Ascending aorta (tissue), 2 donors: Measurements from ENCODE around the gene ATP10B. TPM values are rescaled to one million over a fixed set of nuclear protein-coding genes. Genes with fewer than 3 reads are reported as not detected.
"Not testable (repeated sequence)": the region's sequence is repeated elsewhere in the genome, so short reads cannot be mapped to it uniquely, and the experiment has no call there.

Source experiments
- DNase-seq, 2 donors: peaks; one replicate each; pipeline ENCODE4 v3.0.0-alpha.2; 2019; ENCODE audit warnings: low spot score in 2 of 2
- H3K27ac ChIP-seq, 2 donors: fragments of 200-600 bp; sonication (generic); one replicate each; pipeline ENCODE4 v1.5.1; 2016 to 2017; ENCODE audit warnings: mild to moderate bottlenecking in 1 of 2
- H3K27me3 ChIP-seq: fragments of 200-600 bp; sonication (generic); one replicate; pipeline ENCODE4 v1.5.1; 2017
- H3K36me3 ChIP-seq, 2 donors: fragments of 200-600 bp; sonication (generic); one replicate each; pipeline ENCODE4 v1.5.1; 2016
- H3K4me1 ChIP-seq, 2 donors: fragments of 200-600 bp; sonication (generic); one replicate each; pipeline ENCODE4 v1.5.1; 2016 to 2017; ENCODE audit warnings: mild to moderate bottlenecking in 1 of 2
- H3K4me3 ChIP-seq, 2 donors: fragments of 200-600 bp; sonication (generic); one replicate each; pipeline ENCODE4 v1.5.1; 2016 to 2017; ENCODE audit warnings: mild to moderate bottlenecking in 1 of 2
- H3K9me3 ChIP-seq, 2 donors: fragments of 200-600 bp; sonication (generic); one replicate each; pipeline ENCODE4 v1.5.1; 2016
- intact Hi-C: fragments of 100-400 bp; cut with DNase I; formaldehyde crosslinking; loops from one replicate; pipeline ENCODE4 v1.15.1; 2023
- total RNA-seq: library from RNA; depleted of rRNA; stranded (reverse); fragments of >200 nt; gene quantifications from one replicate; pipeline ENCODE4 v1.1.0, GENCODE V29; 2016
- TF ChIP-seq, protein P1 (sequence below), 3 experiments: fragments of 200-600 bp in 2 of 3; fragments of 450-650 bp in 1 of 3; sonication (generic) in 2 of 3; IDR thresholded peaks; one replicate each; pipeline ENCODE4 v1.5.1; 2016 to 2019; ENCODE audit warnings: antibody characterized with exemption in 3 of 3, mild to moderate bottlenecking in 1 of 3, moderate library complexity in 1 of 3

Gene ATP10B
- total RNA-seq, 1 donor from 2014 or later, result 0.43 TPM

DNA sequence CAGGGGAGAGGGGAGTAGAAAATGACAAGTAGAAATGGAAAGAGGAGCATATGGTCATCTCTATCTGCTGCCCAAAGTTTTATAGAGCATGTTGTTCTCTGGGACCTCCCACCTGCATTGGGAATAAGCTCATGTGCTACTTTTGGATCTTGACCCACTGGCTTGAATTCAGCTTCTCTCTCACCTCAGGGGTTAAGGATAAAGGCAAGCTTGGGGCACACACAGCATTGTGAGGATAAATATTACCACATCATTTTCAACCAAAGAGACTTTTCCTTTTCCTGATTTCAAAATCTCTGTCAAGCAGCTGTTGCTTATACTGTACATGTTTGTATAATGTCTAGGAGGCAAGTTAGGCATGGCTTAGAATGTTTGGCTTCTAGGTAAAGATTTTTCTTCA lies 16.6 kb downstream of the ATP10B start:
- H3K4me1 ChIP-seq, result no peaks in the 10 kb centered on the region
- TF ChIP-seq, protein P1, sequence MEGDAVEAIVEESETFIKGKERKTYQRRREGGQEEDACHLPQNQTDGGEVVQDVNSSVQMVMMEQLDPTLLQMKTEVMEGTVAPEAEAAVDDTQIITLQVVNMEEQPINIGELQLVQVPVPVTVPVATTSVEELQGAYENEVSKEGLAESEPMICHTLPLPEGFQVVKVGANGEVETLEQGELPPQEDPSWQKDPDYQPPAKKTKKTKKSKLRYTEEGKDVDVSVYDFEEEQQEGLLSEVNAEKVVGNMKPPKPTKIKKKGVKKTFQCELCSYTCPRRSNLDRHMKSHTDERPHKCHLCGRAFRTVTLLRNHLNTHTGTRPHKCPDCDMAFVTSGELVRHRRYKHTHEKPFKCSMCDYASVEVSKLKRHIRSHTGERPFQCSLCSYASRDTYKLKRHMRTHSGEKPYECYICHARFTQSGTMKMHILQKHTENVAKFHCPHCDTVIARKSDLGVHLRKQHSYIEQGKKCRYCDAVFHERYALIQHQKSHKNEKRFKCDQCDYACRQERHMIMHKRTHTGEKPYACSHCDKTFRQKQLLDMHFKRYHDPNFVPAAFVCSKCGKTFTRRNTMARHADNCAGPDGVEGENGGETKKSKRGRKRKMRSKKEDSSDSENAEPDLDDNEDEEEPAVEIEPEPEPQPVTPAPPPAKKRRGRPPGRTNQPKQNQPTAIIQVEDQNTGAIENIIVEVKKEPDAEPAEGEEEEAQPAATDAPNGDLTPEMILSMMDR (IDR thresholded peaks at IDR 0.05), result no peak
- H3K9me3 ChIP-seq, result no peaks in the 10 kb centered on the region
- no peaks in the 10 kb centered on the region for H3K36me3 ChIP-seq
- no peak for DNase-seq
- no peak overlapping the region for H3K4me3 ChIP-seq
- intact Hi-C loops, result no loop called here
- H3K27ac ChIP-seq, result no peak overlapping the region
- H3K27me3 ChIP-seq, result no peaks in the 10 kb centered on the region

DNA sequence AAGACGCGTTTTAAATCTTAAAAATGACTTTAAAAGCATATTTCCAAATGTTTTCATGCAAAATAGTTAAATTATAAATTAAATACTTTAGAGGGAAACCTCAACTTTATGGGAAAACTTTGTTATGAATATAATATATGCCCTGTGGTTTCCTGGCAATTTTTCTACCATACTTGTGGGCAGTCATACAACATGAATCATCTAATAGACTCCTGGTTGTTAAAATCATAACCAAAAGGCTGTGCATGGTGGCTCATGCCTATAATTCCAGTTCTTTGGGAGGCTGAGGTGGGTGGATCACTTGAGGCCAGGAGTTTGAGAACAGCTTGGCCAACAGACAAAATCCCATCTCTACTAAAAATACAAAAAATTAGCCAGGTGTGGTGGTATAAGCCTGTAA lies 18.2 kb downstream of the ATP10B start:
- no peaks in the 10 kb centered on the region for H3K4me1 ChIP-seq
- H3K36me3 ChIP-seq, result no peaks in the 10 kb centered on the region
- DNase-seq, result no peak
- TF ChIP-seq, protein P1 (IDR thresholded peaks at IDR 0.05), result no peak
- H3K27ac ChIP-seq, result no peak overlapping the region
- H3K4me3 ChIP-seq, result no peak overlapping the region
- no peaks in the 10 kb centered on the region for H3K9me3 ChIP-seq
- H3K27me3 ChIP-seq, result no peaks in the 10 kb centered on the region
- intact Hi-C loops, result no loop called here

DNA sequence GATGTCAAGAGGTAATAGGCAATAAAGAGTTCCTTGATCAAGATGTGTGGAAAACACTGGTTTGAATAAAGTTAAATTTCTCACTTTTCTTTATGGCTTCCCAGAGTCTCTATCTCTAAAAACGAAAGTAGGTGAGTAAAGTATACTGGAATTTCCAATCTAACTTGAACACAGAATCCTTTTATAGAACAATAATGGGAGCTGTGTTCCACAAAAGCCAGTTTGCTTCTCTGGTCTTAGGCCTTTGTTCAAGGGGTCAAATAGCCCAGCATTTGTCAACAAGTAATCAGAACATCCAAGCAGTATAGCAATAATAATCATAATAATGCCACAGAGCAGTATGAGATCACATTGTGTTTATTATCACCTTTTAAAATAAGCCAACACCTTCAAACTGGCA lies 20.2 kb downstream of the ATP10B start:
- no peaks in the 10 kb centered on the region for H3K36me3 ChIP-seq
- H3K4me3 ChIP-seq, result no peak overlapping the region
- no peaks in the 10 kb centered on the region for H3K4me1 ChIP-seq
- DNase-seq, result no peak
- intact Hi-C loops, result no loop called here
- TF ChIP-seq, protein P1 (IDR thresholded peaks at IDR 0.05), result no peak
- no peak overlapping the region for H3K27ac ChIP-seq
- H3K9me3 ChIP-seq, result no peaks in the 10 kb centered on the region
- H3K27me3 ChIP-seq, result no peaks in the 10 kb centered on the region

DNA sequence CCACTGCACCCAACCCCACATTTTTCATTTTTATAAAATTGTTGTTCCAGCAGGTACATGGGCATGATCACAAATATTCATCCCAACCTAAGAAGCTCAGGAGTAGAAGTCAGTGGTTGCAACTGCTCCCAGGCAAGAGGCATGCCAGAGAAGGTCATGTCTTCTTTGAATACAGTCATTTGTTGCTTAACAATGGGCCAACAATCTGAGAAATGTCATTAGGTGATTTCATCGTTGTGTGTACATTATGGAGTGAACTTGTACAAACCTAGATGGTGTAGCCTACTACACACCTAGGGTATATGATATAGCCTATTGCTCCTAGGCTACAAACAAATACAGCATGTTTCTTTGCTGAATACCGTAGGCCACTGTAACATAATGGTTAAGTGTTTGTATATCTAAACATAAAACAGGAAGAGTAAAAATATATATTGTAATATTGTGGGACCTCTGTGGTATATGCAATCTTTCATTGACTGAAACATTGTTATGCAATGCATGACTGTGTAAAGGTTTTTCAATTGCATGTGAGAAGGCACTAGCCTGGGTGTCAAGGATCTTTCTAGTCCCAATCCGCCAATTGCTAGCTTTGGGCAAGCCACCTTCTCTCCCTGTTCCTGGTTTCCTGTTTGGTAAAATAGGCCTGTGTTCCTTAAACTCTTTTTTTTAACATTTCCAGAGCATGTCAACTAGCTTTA lies 27.6 kb downstream of the ATP10B start:
- Histone ChIP-seq H3K27ac (no peak overlapping the region), H3K4me1 (no peaks in the 10 kb centered on the region), H3K9me3 (peaks cover 0 to 3% of the 10 kb centered on the region in 2 donors), H3K4me3 (no peak overlapping the region), H3K36me3 (no peaks in the 10 kb centered on the region), H3K27me3 (no peaks in the 10 kb centered on the region)
- TF ChIP-seq, protein P1 (IDR thresholded peaks at IDR 0.05), result no peak
- no peak for DNase-seq
- intact Hi-C loops, result no loop called here

DNA sequence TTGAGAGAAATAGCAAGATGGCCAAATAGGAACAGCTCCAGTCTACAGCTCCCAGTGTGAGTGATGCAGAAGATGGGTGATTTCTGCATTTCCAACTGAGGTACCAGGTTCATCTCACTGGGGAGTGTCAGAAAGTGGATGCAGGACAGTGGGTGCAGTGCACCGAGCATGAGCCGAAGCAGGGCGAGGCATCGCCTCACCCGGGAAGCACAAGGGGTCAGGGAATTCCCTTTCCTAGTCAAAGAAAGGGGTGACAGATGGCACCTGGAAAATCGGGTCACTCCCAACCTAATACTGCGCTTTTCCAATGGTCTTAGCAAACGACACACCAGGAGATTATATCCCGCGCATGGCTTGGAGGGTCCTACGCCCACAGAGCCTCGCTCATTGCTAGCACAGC lies 39.0 kb downstream of the ATP10B start:
- H3K36me3 ChIP-seq, H3K27me3 ChIP-seq, intact Hi-C loops, H3K27ac ChIP-seq, H3K9me3 ChIP-seq, DNase-seq, H3K4me1 ChIP-seq, H3K4me3 ChIP-seq: not testable (repeated sequence)

DNA sequence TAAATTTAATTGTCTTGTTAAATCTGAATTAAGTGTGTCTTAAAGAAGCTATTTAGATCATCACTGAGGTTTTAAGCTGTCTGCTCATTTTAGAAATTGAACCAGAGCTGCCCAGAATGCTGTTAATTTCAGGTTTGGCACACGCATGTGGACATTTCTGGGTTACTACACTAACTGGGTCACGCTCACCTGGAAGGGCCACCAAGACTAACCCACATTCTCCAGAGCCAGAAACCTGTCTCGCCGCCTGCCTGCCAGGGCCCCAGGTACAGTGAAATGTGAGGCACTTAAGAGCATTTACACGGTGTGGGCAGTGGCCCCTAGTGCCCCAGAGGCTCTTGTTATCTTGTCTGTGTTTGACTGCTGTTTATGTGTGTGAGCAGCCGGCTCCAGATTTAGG lies 46.6 kb downstream of the ATP10B start:
- intact Hi-C loops, result no loop called here
- no peaks in the 10 kb centered on the region for H3K4me1 ChIP-seq
- TF ChIP-seq, protein P1 (IDR thresholded peaks at IDR 0.05), result no peak
- H3K4me3 ChIP-seq, result no peak overlapping the region
- no peak overlapping the region for H3K27ac ChIP-seq
- H3K36me3 ChIP-seq, result no peaks in the 10 kb centered on the region
- no peaks in the 10 kb centered on the region for H3K27me3 ChIP-seq
- no peak for DNase-seq
- no peaks in the 10 kb centered on the region for H3K9me3 ChIP-seq
